ENCODE measurements around the gene RECQL5.
"Not testable (repeated sequence)": the region's sequence is repeated elsewhere in the genome, so short reads cannot be mapped to it uniquely, and the experiment has no call there.

The RECQL5 gene

GRCh38 chr17:75612906-75613626, 53.9 kb downstream of the RECQL5 start:
- DNase-seq: no peak

DNA sequence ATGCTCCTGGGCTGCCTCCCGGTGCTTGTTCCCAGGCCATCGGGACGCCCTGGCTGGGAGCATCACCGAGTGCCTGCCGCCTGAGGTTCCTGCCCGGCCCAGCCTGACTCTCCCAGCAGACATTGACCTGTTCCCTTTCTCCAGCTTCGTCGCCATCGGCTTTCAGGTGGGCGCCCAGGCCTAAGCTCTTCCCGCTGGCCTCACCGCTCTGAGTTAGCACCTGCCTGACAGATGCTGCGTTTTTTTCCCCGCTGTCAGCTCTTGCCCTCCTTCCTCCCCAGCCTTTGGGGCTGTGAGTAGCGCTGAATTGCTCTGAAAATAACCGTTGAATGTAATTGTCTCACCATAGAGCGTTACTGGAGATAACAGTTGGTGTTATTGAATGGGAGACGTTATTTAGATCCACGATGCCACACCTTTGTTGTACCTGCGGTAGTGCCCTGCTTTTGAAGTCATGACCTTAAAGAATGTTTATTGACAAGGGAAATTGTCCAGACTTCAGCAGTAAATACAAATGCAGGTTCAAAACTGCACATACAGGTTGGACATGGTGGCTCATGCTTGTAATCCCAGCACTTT, 55.0 kb downstream of the RECQL5 start:
- DNase-seq: no peak

DNA sequence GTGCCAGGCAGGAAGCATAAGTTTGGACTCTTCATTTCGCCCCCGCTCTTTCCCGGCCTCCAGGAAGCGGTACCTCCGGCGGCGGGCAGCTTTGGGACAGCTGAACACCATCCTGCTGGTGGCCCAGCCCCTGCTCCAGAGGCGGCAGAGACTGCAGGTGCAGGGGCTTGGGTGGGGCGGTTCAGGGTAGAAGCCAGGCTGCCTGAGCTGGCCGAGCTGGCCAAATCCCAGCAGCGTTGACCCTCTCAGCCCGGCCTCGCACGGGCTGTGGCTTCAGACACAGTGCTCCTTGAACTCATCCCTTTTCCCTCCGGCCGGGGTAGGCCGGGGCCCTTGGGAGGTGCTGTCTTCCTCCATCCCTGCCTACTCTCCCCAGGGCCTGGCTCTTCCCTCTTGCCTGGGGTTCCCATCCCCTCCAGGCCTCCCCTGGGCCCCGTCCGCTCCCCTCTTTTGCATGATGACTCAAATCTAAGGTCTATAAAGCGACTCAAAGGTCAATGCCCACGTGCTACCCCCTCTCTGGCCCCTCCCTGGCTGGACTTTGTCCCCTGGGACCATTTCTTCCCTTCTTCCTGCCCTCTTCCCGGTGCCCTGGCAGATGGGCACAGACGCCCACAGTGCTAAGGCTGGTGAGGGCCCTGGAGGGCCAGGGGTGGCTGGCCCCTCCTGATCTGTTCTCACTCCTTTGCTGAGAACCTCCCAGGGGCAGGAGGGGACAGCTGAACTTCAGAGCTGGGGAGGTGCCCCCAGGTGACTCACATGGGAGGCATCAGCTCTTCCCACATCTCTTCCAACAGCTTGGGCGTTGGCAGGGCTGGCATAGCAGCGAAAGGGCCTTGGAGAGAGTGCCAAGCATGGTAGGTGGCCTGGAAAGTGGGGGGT, 56.6 kb downstream of the RECQL5 start:
- no peak for DNase-seq

DNA sequence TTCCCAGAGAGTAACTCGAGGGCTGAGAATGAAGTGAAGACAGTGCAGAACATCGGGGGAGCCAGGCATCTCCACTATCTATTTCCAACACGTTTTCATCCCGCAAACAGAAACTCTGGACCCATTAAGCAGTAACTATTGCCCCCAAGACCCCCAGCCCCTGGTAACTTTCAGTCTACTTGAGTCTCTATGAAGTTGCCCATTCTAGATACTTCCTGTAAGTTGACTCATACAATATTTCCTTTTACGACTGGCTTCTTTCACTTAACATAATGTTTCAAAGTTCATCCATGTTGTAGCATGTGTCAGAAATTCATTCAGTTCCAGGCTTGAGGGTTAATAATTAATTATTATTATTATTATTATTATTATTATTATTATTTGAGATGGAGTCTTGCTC, 59.9 kb downstream of the RECQL5 start:
- no peak for DNase-seq

DNA sequence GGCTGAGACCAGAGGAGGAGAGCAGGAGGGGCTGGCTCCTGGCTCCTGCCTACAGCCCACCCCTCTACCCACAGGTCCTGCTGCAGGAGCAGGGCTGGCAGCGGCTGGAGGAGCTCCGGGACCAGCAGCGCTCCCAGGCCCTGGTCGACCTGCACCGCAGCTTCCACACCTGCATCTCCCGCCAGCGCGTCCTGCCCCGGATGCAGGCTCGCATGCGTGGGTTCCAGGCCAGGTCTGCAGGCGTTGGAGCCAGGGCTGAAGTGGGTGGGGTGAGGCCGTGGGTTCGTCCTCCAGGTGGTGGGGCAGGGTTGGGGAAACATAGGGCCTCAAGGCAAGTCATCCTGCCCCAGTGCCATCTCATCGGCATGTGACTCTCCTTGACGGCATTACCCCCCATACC, 61.2 kb downstream of the RECQL5 start:
- no peak for DNase-seq

GRCh38 chr17:75604034-75604695, 62.8 kb downstream of the RECQL5 start:
- DNase-seq: no peak

GRCh38 chr17:75603123-75603522, 63.8 kb downstream of the RECQL5 start:
- DNase-seq: no peak

DNA sequence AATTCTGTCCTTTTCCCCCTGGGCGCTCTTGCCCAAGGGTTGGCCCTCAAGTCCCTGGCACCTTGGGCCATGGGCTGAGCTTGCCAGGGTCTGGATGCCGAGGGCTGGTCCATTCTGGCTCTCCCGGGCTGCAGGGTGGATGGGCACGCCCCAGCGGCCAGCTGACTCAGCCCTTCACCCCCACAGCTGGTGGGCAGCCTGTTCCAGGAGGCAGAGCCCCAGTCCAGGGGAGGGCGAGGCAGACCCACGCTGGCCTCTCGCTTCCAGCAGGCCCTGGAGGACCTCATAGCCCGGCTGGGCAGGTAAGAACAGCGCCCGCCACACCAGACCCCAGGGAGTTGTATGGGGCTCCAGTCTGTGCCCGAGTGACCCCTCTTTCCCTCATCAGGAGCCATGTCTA, 64.3 kb downstream of the RECQL5 start:
- DNase-seq: no peak

DNA sequence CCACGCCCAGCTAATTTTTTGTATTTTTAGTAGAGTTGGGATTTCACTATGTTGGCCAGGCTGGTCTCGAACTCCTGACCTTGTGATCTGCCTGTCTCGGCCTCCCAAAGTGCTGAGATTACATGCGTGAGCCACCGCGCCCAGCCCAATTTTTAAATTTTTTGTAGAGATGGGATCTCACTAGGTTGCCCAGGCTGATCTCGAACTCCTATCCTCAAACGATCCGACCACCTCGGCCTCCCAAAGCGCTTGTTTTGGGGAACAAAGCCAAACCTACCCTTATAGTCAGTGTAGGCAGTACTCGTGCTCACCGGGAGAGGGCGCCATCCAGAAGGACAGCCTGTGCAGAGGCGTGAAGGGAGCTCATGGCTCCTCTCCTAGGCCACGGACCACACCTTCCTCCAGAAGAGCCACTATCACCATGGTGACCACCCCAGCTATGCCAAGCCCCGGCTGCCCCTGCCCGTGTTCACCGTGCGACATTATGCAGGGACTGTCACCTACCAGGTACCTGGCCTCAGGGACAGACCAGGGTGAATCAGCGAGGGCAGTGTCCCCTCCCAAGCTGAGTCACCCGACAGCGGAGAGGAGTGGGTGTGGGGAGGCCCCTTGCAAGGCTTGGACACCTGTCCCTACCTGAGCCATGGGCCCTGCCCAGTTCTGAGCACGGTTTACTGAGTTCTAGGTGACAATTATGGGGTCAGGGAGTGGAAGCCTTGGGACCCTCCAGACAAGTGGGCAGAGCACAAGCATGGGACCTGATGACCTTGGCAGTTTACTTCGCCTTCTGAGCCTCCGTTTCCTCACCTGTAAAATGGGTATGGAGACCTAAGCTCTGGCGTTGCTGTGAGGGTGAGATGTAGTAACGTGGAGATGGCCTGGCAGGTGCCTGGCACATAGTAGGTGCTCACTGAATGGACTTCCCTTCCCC, 65.6 kb downstream of the RECQL5 start:
- DNase-seq: no peak

- no peak for DNase-seq
Observed at GRCh38 chr17:75596320-75597087, 70.5 kb downstream of the RECQL5 start.

DNA sequence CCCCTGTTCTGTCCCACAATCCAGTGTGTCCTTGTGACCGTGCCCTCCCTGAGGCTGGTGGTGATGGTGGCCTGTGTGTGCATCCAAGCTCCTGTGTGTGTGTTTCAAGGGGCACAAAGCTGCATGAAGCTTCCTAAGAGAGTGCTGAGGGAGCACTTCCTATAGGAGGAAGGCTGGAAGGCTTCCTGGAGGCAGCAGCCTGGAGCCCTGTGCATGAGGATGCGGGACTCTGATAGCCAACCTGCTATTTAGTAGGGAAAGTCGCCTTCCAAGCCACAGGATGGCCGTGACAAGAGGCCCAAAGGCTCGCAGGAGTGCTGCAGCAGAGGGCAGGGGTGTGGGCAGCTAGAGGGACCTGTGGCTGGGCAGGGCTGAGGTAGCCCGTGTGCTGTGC, 71.0 kb downstream of the RECQL5 start:
- no peak for DNase-seq

GRCh38 chr17:75595284-75595919, 71.6 kb downstream of the RECQL5 start:
- no peak for DNase-seq

- DNase-seq: no peak
Observed at GRCh38 chr17:75594499-75595283, 72.3 kb downstream of the RECQL5 start.

GRCh38 chr17:75593430-75593829, 73.5 kb downstream of the RECQL5 start:
- DNase-seq: not testable (repeated sequence)

GRCh38 chr17:75592348-75593020, 74.5 kb downstream of the RECQL5 start:
- DNase-seq: no peak

- DNase-seq: no peak
Observed at GRCh38 chr17:75591722-75592302, 75.1 kb downstream of the RECQL5 start.

DNA sequence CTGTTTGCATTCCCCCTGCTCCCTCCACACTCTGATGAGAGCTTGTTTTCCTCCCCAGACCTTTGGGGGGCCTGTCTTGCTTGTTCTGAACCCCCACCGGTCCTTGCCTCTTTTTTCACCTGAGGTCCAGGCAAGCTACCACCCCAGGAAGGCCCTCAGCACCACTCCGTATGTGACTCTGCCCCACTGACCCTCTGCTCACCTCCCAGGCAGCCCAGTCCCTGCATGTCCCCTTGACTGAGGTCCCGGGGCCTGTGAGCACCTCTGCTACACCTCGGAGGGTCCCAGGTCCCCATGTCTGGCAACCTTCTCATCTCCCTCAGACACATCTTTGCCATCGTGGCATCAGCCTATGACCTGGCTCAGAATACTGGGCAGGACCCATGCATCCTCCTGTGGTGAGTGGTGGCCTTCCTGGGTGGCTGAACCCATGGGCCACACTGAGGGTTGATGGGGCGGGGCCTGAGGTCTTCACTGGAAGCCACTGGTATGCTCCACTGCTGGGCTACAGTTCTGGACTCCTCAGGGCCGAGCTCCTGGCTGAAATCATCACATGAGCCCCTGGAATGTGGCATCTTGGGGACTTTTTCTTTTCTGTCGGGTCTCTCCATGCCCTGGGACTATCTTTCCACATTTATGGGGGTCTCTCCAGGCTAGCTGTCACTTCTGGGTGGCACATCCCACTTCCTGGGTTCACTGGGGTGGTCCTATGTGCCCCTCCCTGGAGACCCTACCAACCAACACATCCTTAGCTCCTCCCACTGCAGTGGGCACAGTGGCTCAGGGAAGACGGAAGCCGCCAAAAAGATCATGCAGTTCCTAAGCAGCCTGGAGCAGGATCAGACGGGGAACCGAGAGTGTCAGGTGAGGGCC, 75.9 kb downstream of the RECQL5 start:
- DNase-seq: no peak

DNA sequence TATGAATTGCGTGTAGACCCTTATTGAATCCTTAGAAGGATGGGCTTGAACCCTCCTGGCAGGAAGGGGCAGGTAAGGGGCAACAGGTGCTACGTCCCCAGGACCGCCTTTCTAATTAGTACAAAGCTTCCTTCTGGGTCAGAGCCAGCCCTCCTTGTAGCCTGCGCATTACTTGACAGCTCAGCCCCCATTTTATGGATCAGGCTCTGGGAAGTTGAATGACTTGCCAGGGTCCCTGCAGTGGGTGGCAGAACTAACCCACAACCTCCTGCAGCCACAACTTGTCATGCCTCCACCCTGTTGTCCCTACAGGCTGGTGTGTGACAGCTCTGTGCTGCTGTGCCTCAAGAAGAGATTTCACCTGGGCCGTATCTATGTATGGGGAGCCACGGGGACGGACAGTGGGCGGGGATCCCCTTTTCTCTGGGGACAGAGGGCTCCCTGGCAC, 76.6 kb downstream of the RECQL5 start:
- DNase-seq: no peak

Data from left hindlimb (tissue), 1 donor.